Muscle layer of colon (tissue), 2 donors: Measurements from ENCODE around the gene MAP1LC3B2.

Source experiments
- H3K27ac ChIP-seq: one replicate; pipeline ENCODE4 v1.7.0; 2013; ENCODE audit warnings: low read depth, mild to moderate bottlenecking, low read length, moderate library complexity
- H3K27me3 ChIP-seq, 2 donors: one replicate each; pipeline ENCODE4 v1.7.0; 2013; ENCODE audit warnings: low read length in 2 of 2, mild to moderate bottlenecking in 2 of 2; ENCODE audit not compliant: insufficient read depth in 2 of 2, control insufficient read depth in 1 of 2
- H3K36me3 ChIP-seq: one replicate; pipeline ENCODE4 v1.7.0; 2013; ENCODE audit warnings: mild to moderate bottlenecking, low read length; ENCODE audit not compliant: insufficient read depth
- H3K4me1 ChIP-seq: one replicate; pipeline ENCODE4 v1.7.0; 2013; ENCODE audit warnings: mild to moderate bottlenecking, low read length; ENCODE audit not compliant: insufficient read depth
- H3K4me3 ChIP-seq, 2 donors: one replicate each; pipeline ENCODE4 v1.7.0; 2013; ENCODE audit warnings: low read length in 2 of 2, low read depth in 1 of 2, mild to moderate bottlenecking in 1 of 2, moderate library complexity in 1 of 2
- H3K9ac ChIP-seq: one replicate; pipeline ENCODE4 v1.7.0; 2013; ENCODE audit warnings: low read length
- H3K9me3 ChIP-seq: one replicate; pipeline ENCODE4 v1.7.0; 2013; ENCODE audit warnings: mild to moderate bottlenecking, low read length
- donor health status: abdominal sarcoma.
- donor health status: Adenocarcinoma of cecum.

Gene MAP1LC3B2

DNA sequence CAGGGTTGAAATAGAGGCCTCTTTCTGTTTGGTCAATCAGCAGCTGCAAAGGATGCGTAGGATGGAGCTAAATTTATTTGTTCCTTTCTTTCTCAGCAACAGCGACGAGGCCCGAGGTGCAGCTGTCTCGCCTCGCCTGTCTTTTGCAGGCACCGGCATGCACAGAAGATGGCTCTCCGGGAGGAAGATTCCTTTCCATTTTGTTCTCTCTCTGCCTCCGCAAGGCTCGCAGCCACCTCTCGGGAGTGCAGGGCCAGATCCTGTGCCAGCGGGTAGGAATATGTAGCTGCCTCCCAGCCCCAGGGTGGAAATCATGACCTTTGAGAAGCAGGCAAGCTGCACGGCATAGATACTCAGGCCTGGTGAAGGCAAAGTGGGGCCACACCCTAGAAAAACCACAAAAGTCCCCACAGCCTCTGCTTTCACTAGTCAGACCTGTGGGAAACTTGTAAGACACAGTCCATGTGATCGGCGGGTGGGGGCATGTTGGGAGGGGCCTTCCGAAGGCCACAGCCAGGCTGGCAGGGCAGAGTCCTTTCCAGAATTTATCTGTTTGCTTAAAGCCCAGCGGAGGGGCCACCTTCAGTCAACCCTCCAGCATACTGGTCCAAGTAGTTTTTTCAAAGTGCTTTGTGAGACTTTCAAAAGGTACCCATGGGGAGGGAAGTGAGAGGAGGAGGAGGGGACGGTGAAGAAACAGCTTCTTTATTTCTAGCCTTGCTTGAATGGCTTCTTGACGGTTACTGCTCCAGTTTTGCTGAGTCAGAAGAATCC lies at the start of gene MAP1LC3B2:
Gene MAP1LC3B2, plus strand, starts transcription at position 220 of the 774 bp plus-strand sequence. CDS start 16,562 bp downstream, outside the sequence.
- no peak within 1 kb of the TSS for H3K9ac ChIP-seq
- no peak within 1 kb of the TSS for H3K4me3 ChIP-seq

DNA sequence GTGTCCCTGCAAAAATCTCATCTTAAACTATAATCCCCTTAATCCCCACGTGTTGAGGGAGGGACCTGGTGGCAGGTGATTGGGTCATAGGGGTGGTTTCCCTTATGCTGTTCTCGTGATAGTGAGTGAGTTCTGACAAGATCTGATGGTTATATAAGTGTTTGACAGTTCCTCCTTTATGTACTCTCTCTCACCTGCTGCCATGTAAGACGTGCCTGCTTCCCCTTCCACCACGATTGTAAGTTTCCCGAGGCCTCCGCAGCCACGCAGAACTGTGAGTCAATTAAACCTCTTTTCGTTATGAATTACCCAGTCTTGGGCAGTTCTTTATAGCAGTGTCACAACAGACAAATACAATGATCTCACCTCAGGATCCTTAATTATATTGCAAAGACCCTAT lies 45.2 kb upstream of the MAP1LC3B2 start:
- no peak overlapping the region for H3K4me3 ChIP-seq
- no peaks in the 10 kb centered on the region for H3K4me1 ChIP-seq
- no peaks in the 10 kb centered on the region for H3K36me3 ChIP-seq
- no peaks in the 10 kb centered on the region for H3K27me3 ChIP-seq
- no peak overlapping the region for H3K9ac ChIP-seq
- H3K9me3 ChIP-seq, result no peaks in the 10 kb centered on the region
- no peak overlapping the region for H3K27ac ChIP-seq

More for the DNA sequence above, at the start of gene MAP1LC3B2:
- H3K9me3 ChIP-seq, result no peaks in the 10 kb centered on the region
- H3K27ac ChIP-seq, result no peak within 1 kb of the TSS
- no peaks in the 10 kb centered on the region for H3K27me3 ChIP-seq
- H3K36me3 ChIP-seq, result no peaks in the 10 kb centered on the region
- H3K4me1 ChIP-seq, result peaks cover 9% of the 10 kb centered on the region

DNA sequence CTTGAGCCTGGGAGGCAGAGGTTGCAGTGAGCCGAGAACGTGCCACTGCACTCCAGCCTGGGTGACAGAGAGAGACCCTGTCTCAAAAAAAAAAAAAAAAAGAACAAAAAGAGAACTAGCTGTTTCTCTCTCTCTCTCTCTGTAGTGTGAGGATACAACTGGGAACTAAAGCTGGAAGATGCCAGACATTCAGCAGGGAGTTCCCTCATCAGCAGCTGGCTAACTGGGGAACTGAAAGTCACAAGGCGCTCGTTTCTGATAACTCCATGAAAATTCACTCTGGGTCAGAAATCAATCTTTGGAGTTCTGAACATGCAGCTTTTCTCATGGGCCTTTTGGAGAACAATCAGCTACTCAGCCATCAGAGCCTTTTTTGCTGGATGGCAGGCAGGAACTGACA lies 43.5 kb upstream of the MAP1LC3B2 start:
- H3K9me3 ChIP-seq, result no peaks in the 10 kb centered on the region
- H3K27me3 ChIP-seq, result no peaks in the 10 kb centered on the region
- H3K4me3 ChIP-seq, result no peak overlapping the region
- H3K36me3 ChIP-seq, result no peaks in the 10 kb centered on the region
- no peaks in the 10 kb centered on the region for H3K4me1 ChIP-seq
- H3K27ac ChIP-seq, result no peak overlapping the region
- H3K9ac ChIP-seq, result no peak overlapping the region

DNA sequence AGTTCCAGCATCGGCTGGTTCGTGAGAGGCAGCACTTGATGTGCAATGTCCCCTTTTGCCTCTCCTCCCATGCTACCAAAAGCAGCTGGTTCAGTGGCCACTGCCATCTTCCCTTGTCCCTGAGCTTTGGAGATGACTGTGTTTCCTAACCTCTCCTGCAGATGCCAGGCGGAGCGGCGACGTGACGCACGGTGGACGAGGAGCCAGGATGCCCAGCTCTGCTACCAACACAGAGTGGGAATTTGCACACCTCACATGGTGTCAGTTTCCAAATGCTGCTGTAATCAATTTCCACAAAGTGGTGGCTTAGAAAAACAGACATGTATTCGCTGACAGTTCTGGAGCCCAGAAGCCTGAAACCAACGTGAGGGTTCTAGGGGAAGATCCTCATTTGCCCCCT lies 42.5 kb upstream of the MAP1LC3B2 start:
- H3K27ac ChIP-seq, result no peak overlapping the region
- no peaks in the 10 kb centered on the region for H3K36me3 ChIP-seq
- no peaks in the 10 kb centered on the region for H3K4me1 ChIP-seq
- no peak overlapping the region for H3K9ac ChIP-seq
- no peaks in the 10 kb centered on the region for H3K9me3 ChIP-seq
- H3K4me3 ChIP-seq, result no peak overlapping the region
- H3K27me3 ChIP-seq, result no peaks in the 10 kb centered on the region

DNA sequence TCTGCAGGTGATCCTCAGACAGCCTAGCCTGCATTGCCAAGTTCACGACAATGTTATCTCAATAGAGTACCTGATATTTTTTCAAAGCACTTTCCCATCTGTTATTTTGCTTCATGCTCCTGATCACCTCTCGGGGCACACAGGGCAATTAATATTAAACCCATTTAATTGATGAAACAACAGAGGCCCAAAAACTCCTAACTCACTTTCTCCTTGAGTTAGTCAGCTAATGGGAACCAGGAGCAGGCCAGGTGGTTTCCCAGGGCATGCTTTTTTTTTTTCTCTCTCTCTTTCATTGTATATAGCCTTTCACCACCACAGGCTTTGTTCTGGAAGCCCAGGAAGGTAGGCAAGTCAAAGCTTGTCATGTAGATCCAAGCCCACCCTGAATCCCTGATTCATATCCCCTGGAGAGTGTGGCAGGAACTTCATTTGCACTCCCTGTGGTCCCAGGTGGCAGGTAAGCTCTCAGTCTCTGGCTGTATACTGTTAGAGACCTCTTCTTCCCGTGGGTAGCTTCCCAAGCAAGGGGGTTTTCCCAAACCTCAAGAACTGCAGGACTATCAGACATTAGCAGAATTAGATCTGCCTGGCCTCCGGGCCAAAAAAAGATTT lies 41.6 kb upstream of the MAP1LC3B2 start:
- H3K9ac ChIP-seq, result no peak overlapping the region
- H3K27me3 ChIP-seq, result no peaks in the 10 kb centered on the region
- H3K9me3 ChIP-seq, result no peaks in the 10 kb centered on the region
- H3K36me3 ChIP-seq, result no peaks in the 10 kb centered on the region
- no peaks in the 10 kb centered on the region for H3K4me1 ChIP-seq
- no peak overlapping the region for H3K4me3 ChIP-seq
- H3K27ac ChIP-seq, result no peak overlapping the region

DNA sequence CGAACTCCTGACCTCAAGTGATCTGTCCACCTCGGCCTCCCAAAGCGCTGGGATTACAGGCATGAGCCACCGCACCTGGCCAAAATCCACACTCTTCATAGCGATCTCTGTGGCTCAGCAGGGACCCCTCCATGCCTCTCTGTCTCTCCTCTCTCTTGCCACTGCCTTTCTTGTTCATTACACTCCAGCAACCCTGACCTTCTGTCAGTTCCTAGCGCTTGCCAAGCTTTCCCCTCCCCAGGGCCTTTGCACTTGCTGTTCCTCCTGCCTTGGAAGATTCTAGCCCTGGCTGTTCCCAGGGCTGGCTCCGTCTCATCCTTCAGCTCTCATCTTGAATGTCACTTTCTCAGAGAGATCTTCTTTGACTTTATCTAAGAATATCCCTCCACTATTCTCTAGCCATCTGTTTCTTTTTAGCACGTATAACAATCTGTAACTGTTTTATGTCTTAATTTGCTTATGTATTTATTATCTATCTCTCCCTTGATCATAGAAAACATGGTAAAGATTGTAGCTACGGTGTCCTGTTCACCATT lies 38.9 kb upstream of the MAP1LC3B2 start:
- no peaks in the 10 kb centered on the region for H3K9me3 ChIP-seq
- no peaks in the 10 kb centered on the region for H3K27me3 ChIP-seq
- no peak overlapping the region for H3K27ac ChIP-seq
- no peak overlapping the region for H3K4me3 ChIP-seq
- no peak overlapping the region for H3K9ac ChIP-seq
- peaks cover 10% of the 10 kb centered on the region for H3K4me1 ChIP-seq
- no peaks in the 10 kb centered on the region for H3K36me3 ChIP-seq

DNA sequence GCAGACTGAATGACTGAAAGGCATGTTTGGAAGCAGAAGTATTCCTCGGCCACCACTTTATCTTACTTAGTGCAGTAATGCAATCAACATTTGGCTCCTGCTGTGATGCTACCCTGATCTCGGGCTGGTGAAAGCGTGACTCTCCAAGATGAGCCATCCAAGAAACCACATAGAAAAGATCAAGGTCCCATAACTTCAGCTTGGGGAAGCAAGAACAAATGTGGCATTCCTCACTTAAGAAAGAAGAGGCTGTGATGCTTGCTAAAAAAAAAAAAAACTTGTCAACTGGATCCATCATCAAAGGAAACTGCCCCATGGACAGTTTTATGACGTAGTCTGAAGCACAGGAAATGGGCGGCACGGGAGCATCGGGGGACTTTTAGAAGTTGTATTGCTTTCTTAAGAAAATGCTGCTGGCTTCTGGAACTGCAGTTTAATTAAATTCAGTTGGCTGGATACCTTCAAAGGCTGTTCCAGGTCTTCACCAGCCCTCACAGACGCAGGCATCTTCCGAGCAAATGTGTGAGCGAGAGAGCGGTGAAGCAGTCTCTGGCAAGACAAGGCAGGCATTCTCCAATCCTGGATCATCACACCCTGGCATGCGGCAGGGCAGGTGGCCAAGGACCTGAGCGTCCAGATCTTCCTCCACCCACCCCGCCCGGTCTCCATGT lies 38.2 kb upstream of the MAP1LC3B2 start:
- Histone ChIP-seq H3K36me3 (no peaks in the 10 kb centered on the region), H3K9ac (no peak overlapping the region), H3K4me1 (peaks cover 14% of the 10 kb centered on the region), H3K27ac (no peak overlapping the region), H3K4me3 (no peak overlapping the region), H3K27me3 (no peaks in the 10 kb centered on the region), H3K9me3 (no peaks in the 10 kb centered on the region)

DNA sequence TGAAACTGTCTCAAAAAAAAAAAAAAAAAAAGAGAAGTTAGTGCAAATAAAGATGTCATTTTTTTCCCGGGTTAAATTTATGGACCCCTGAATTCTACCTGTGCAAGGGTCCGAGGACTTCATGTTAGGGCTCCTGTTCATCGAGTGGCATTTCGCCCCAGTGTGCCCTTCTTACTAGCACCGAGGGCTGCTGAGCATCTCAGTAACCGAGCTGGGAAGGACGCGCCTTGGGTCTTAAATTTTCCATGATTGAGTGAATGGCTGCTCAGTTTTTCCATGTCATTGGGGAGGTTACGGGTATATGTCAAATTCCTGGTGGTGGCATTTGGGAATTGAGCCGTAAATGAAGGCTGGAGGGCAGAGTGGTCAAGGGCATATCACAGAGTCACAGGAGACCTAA lies 34.9 kb upstream of the MAP1LC3B2 start:
- H3K27ac ChIP-seq, result no peak overlapping the region
- H3K27me3 ChIP-seq, result no peaks in the 10 kb centered on the region
- H3K36me3 ChIP-seq, result no peaks in the 10 kb centered on the region
- no peak overlapping the region for H3K9ac ChIP-seq
- H3K4me3 ChIP-seq, result no peak overlapping the region
- peaks cover 40% of the 10 kb centered on the region for H3K4me1 ChIP-seq
- H3K9me3 ChIP-seq, result no peaks in the 10 kb centered on the region

DNA sequence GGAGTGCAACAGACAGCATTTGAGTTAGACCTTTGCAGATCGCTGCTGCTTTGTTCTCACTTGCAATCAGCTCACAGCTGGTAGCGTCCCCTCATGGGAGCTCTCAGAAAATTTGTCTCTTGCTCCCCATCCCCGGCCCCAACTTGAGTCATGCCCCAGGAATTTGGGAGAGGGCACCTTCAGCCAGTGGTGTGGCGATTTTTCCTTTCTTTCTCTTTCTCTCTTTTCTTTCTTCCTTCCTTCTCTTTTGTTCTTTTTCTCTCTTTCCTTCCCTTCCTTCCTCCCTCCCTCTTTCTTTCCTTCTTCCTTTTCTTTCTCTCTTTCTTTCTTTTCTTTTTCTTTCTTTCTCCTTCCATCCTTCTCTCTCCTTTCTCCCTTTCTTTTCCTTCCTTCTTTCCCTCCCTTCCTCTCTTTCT lies 34.2 kb upstream of the MAP1LC3B2 start:
- Histone ChIP-seq H3K27ac (peak overlapping the region; percentile 79), H3K36me3 (no peaks in the 10 kb centered on the region), H3K9me3 (no peaks in the 10 kb centered on the region), H3K27me3 (no peaks in the 10 kb centered on the region), H3K4me1 (peaks cover 40% of the 10 kb centered on the region), H3K4me3 (peak overlapping the region in 1 of 2 donors; percentile 46), H3K9ac (no peak overlapping the region)

DNA sequence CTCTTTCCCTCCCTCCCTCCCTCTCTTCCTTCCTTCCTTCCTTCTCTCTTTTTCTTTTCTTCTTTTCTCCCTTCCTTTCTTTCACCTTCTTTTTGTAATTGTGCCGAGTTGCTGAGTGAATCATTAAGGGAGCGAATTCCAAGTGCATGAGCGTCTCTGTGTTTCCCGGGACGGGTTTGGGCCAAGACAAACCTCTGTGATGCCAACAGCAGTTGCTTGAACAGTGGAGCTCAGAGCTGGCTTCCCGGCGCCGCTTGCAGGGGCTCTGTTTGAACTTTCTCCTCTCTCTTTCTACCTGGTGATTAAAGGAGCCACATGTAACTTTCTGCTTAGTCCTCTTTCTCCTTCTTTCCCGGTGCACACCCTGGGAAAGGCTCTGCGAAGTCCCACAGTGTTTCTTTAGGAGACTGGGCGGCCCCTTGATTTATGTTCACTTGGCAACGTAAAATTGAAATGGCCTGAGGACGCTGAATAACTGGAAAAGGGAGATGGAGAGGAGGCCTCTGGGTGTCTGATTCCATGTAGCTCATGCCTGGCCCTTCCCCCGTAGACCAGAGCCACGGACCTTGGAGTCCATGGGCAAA lies 33.7 kb upstream of the MAP1LC3B2 start:
- H3K27ac ChIP-seq, result peak overlapping the region; percentile 79
- peak overlapping the region in 1 of 2 donors; percentile 46 for H3K4me3 ChIP-seq
- no peak overlapping the region for H3K9ac ChIP-seq

DNA sequence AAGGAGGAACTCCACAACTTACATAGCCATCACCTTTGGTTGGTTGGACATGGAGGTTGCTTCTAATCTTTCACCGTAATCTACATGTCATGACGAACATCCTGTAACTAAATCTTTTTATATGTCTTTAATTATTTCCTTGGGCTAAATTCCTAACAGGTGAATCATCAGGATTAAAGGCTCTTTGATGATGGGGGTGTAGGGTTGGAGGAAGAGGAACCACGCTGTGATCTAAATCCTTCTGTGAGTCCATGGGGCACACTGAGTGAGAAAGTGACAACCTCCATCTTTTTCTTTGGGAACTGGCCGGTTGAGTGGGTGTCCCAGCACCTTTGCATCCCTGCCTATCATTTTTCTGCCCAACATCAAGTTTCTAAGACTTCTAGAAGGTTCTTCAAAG lies 31.1 kb upstream of the MAP1LC3B2 start:
- Histone ChIP-seq H3K36me3 (no peaks in the 10 kb centered on the region), H3K4me1 (peaks cover 46% of the 10 kb centered on the region)

More for the DNA sequence above, 33.7 kb upstream of the MAP1LC3B2 start:
- Histone ChIP-seq H3K27me3 (no peaks in the 10 kb centered on the region), H3K4me1 (peaks cover 40% of the 10 kb centered on the region), H3K36me3 (no peaks in the 10 kb centered on the region), H3K9me3 (no peaks in the 10 kb centered on the region)

More for the DNA sequence above, 31.1 kb upstream of the MAP1LC3B2 start:
- Histone ChIP-seq H3K27me3 (no peaks in the 10 kb centered on the region), H3K4me3 (no peak overlapping the region), H3K27ac (no peak overlapping the region), H3K9me3 (no peaks in the 10 kb centered on the region), H3K9ac (no peak overlapping the region)
